H1 (cell line): Measurements from ENCODE around the gene ZNF512B. TPM values are rescaled to one million over a fixed set of nuclear protein-coding genes. Genes with fewer than 3 reads are reported as not detected.

ENCODE experiments used
- CTCF ChIA-PET: fragments of 300-600 bp; sonication (Branson Sonifier 250); formaldehyde crosslinking; loops from one replicate; lab custom pipeline; 2021; ENCODE audit not compliant: partially characterized antibody; lab: Charles Lee
- POLR2A ChIA-PET: fragments of 300-600 bp; sonication (Branson Sonifier 250); formaldehyde crosslinking; loops from one replicate; lab custom pipeline; 2021; ENCODE audit warnings: inconsistent platforms; ENCODE audit not compliant: partially characterized antibody; lab: Charles Lee
- DNase-seq, 2 experiments: peaks; one replicate each; pipeline versions ENCODE4 v3.0.0 to v3.0.0-alpha.2; 2010 to 2022; ENCODE audit warnings: low spot score in 2 of 2, low read depth in 1 of 2, mixed read lengths in 1 of 2
- FAIRE-seq: peaks from 2 replicates; lab custom pipeline; 2011; peaks lifted over from hg19 to GRCh38; lab: Jason Lieb, UNC
- H2AFZ ChIP-seq: 2 replicates; pipeline ENCODE4 v1.8.1; 2012; ENCODE audit warnings: low read length, inconsistent platforms
- H2AK5ac ChIP-seq: 2 replicates; pipeline ENCODE4 v1.6.1; 2013; ENCODE audit warnings: low read depth, low read length
- H2BK120ac ChIP-seq: replicated peaks from 2 replicates; pipeline ENCODE3; 2013; ENCODE audit warnings: low read depth, low read length, inconsistent platforms
- H2BK12ac ChIP-seq: 2 replicates; pipeline ENCODE4 v1.6.1; 2013; ENCODE audit warnings: low read depth, low read length
- H2BK15ac ChIP-seq: 2 replicates; pipeline ENCODE4 v1.6.1; 2013; ENCODE audit warnings: low read length
- H2BK20ac ChIP-seq: 2 replicates; pipeline ENCODE4 v1.6.1; 2013; ENCODE audit warnings: low read length
- H2BK5ac ChIP-seq: 2 replicates; pipeline ENCODE4 v1.6.1; 2013; ENCODE audit warnings: low read depth, low read length
- H3K14ac ChIP-seq: 2 replicates; pipeline ENCODE4 v1.6.1; 2013; ENCODE audit warnings: inconsistent platforms; ENCODE audit not compliant: insufficient read length
- H3K18ac ChIP-seq: 2 replicates; pipeline ENCODE4 v1.6.1; 2013; ENCODE audit warnings: low read length; ENCODE audit errors: extremely low read depth
- H3K23ac ChIP-seq: 2 replicates; pipeline ENCODE4 v1.6.1; 2013; ENCODE audit warnings: inconsistent platforms; ENCODE audit not compliant: insufficient read length
- H3K23me2 ChIP-seq: 2 replicates; pipeline ENCODE4 v1.6.1; 2013; ENCODE audit warnings: low read depth, low read length
- H3K27ac ChIP-seq: 2 replicates; pipeline ENCODE4 v1.6.1; 2011; ENCODE audit warnings: low read depth, low read length, inconsistent platforms
- H3K27me3 ChIP-seq, 4 experiments: replicated peaks in 1 of 4; 1 replicate in 1 of 4; 2 replicates in 3 of 4; pipeline versions ENCODE4 v1.6.1 to v1.8.1; 2011 to 2013; ENCODE audit warnings: low read length in 3 of 4, mild to moderate bottlenecking in 3 of 4, inconsistent platforms in 2 of 4, mixed read lengths in 2 of 4, moderate library complexity in 1 of 4; ENCODE audit not compliant: control insufficient read depth in 3 of 4, insufficient read depth in 3 of 4; ENCODE audit errors: extremely low read depth in 1 of 4
- H3K36me3 ChIP-seq, 4 experiments: 2 replicates each; pipeline versions ENCODE4 v1.6.1 to v1.8.1; 2011 to 2013; ENCODE audit warnings: mild to moderate bottlenecking in 4 of 4, low read length in 3 of 4, moderate library complexity in 2 of 4, control low read depth in 1 of 4, inconsistent platforms in 1 of 4; ENCODE audit not compliant: insufficient read depth in 4 of 4, control insufficient read depth in 2 of 4
- H3K4ac ChIP-seq: replicated peaks from 2 replicates; pipeline ENCODE3; 2013; ENCODE audit warnings: low read length, low read depth, mixed read lengths, inconsistent platforms; ENCODE audit not compliant: insufficient read length
- H3K4me1 ChIP-seq, 4 experiments: replicated peaks in 1 of 4; 1 replicate in 1 of 4; 2 replicates in 3 of 4; pipeline versions ENCODE4 v1.6.1 to v1.8.1; 2011 to 2013; ENCODE audit warnings: low read length in 3 of 4, inconsistent platforms in 2 of 4, mixed read lengths in 1 of 4; ENCODE audit not compliant: insufficient read depth in 4 of 4, control insufficient read depth in 3 of 4
- H3K4me2 ChIP-seq, 2 experiments: 2 replicates each; pipeline versions ENCODE4 v1.6.1 to v1.8.1; 2011 to 2013; ENCODE audit warnings: low read depth in 2 of 2, low read length in 2 of 2, control low read depth in 1 of 2, inconsistent platforms in 1 of 2, mild to moderate bottlenecking in 1 of 2; ENCODE audit not compliant: insufficient read depth in 1 of 2
- H3K4me3 ChIP-seq, 4 experiments: fragments of 200-600, 300-600 bp in 1 of 4; sonication (generic), shearing (Covaris generic), sonication (Bioruptor Twin) in 1 of 4; 2 replicates each; pipeline versions ENCODE4 v1.5.1 to v1.8.1; 2011 to 2016; ENCODE audit warnings: low read length in 4 of 4, low read depth in 3 of 4, control low read depth in 2 of 4, inconsistent platforms in 2 of 4, mild to moderate bottlenecking in 2 of 4, mixed read lengths in 1 of 4, moderate library complexity in 1 of 4; ENCODE audit not compliant: insufficient read depth in 2 of 4; ENCODE audit errors: extremely low read depth in 1 of 4
- H3K56ac ChIP-seq: replicated peaks from 2 replicates; pipeline ENCODE3; 2013; ENCODE audit warnings: low read depth, mild to moderate bottlenecking, mixed read lengths, low read length, inconsistent platforms; ENCODE audit not compliant: insufficient read length
- H3K79me1 ChIP-seq: 2 replicates; pipeline ENCODE4 v1.6.1; 2013; ENCODE audit warnings: low read depth, low read length, control low read depth
- H3K79me2 ChIP-seq, 2 experiments: 2 replicates each; pipeline versions ENCODE4 v1.6.1 to v1.8.1; 2012 to 2013; ENCODE audit warnings: low read length in 2 of 2, mild to moderate bottlenecking in 2 of 2, inconsistent platforms in 1 of 2; ENCODE audit not compliant: insufficient read depth in 2 of 2, control insufficient read depth in 1 of 2
- H3K9ac ChIP-seq, 4 experiments: replicated peaks in 1 of 4; 1 replicate in 1 of 4; 2 replicates in 3 of 4; pipeline versions ENCODE4 v1.6.1 to v1.8.1; 2011 to 2013; ENCODE audit warnings: low read depth in 3 of 4, low read length in 3 of 4, control low read depth in 2 of 4, mild to moderate bottlenecking in 2 of 4, moderate library complexity in 2 of 4, inconsistent platforms in 1 of 4; ENCODE audit errors: extremely low read depth in 1 of 4
- H3K9me3 ChIP-seq, 2 experiments: 2 replicates each; pipeline versions ENCODE4 v1.6.1 to v1.8.1; 2012 to 2013; ENCODE audit warnings: mild to moderate bottlenecking in 2 of 2, moderate library complexity in 2 of 2, control low read depth in 1 of 2, inconsistent platforms in 1 of 2, low read depth in 1 of 2, low read length in 1 of 2, mixed read lengths in 1 of 2; ENCODE audit not compliant: insufficient read depth in 2 of 2
- H4K20me1 ChIP-seq, 2 experiments: replicated peaks in 1 of 2; 2 replicates each; pipeline versions ENCODE3 to v1.8.1; 2011 to 2013; ENCODE audit warnings: inconsistent platforms in 2 of 2, low read length in 2 of 2, mild to moderate bottlenecking in 1 of 2; ENCODE audit not compliant: insufficient read depth in 2 of 2, control insufficient read depth in 1 of 2
- H4K5ac ChIP-seq: 2 replicates; pipeline ENCODE4 v1.6.1; 2013; ENCODE audit warnings: low read length, low read depth, mixed read lengths, inconsistent platforms; ENCODE audit not compliant: insufficient read length
- H4K8ac ChIP-seq: 2 replicates; pipeline ENCODE4 v1.8.0; 2013; ENCODE audit warnings: mild to moderate bottlenecking, moderate library complexity, low read length, inconsistent platforms; ENCODE audit not compliant: insufficient read depth; ENCODE audit errors: extremely low read depth
- H4K91ac ChIP-seq: replicated peaks from 2 replicates; pipeline ENCODE3; 2013; ENCODE audit warnings: low read length, mixed read lengths, inconsistent platforms; ENCODE audit not compliant: insufficient read length
- BACH1 ChIP-seq: IDR thresholded peaks from 2 replicates; pipeline ENCODE4 v1.6.1; 2012; ENCODE audit warnings: low read length, improper control_type of control experiment
- CHD2 ChIP-seq: IDR thresholded peaks from 2 replicates; pipeline ENCODE4 v1.6.1; 2012; ENCODE audit warnings: low read length, improper control_type of control experiment
- CREB1 ChIP-seq: IDR thresholded peaks from 2 replicates; pipeline ENCODE4 v1.6.1; 2012; ENCODE audit warnings: inconsistent platforms
- EZH2 ChIP-seq: fragments of 200-600 bp; sonication (generic); IDR thresholded peaks from 2 replicates; pipeline ENCODE4 v1.7.1; 2012; ENCODE audit warnings: low read depth, mild to moderate bottlenecking, moderate library complexity, low read length, inconsistent platforms; ENCODE audit not compliant: severe bottlenecking
- HDAC2 ChIP-seq, 2 experiments: fragments of 300-600 bp in 1 of 2; sonication (generic) in 1 of 2; IDR thresholded peaks; 2 replicates each; pipeline ENCODE4 v1.6.1; 2011 to 2012; ENCODE audit warnings: low read depth in 2 of 2, low read length in 2 of 2, mild to moderate bottlenecking in 2 of 2, moderate library complexity in 2 of 2, borderline replicate concordance in 1 of 2, inconsistent platforms in 1 of 2
- KDM1A ChIP-seq: fragments of 200-600, 300-600 bp; sonication (generic); IDR thresholded peaks from 2 replicates; pipeline ENCODE4 v1.7.1; 2016; ENCODE audit warnings: mild to moderate bottlenecking, low read length, borderline replicate concordance
- MAFK ChIP-seq: IDR thresholded peaks from 2 replicates; pipeline ENCODE4 v1.6.1; 2012; ENCODE audit warnings: low read depth, mild to moderate bottlenecking, improper control_type of control experiment, low read length
- NRF1 ChIP-seq: IDR thresholded peaks from 2 replicates; pipeline ENCODE4 v1.6.1; 2011; ENCODE audit warnings: mild to moderate bottlenecking, low read depth, low read length, improper control_type of control experiment
- SIX5 ChIP-seq: IDR thresholded peaks from 2 replicates; pipeline ENCODE4 v1.6.1; 2011; ENCODE audit warnings: mild to moderate bottlenecking, low read depth, low read length
- SP2 ChIP-seq: IDR thresholded peaks from 2 replicates; pipeline ENCODE4 v1.6.1; 2012; ENCODE audit warnings: mild to moderate bottlenecking, low read length, inconsistent platforms
- SP4 ChIP-seq: IDR thresholded peaks from 2 replicates; pipeline ENCODE4 v1.6.1; 2012; ENCODE audit warnings: low read length, inconsistent platforms
- TCF12 ChIP-seq: IDR thresholded peaks from 2 replicates; pipeline ENCODE4 v1.6.1; 2011; ENCODE audit warnings: low read depth, mild to moderate bottlenecking, low read length
- TEAD4 ChIP-seq: IDR thresholded peaks from 2 replicates; pipeline ENCODE4 v1.6.1; 2012; ENCODE audit warnings: low read depth, low read length, inconsistent platforms, mixed read lengths
- YY1 ChIP-seq: IDR thresholded peaks from 2 replicates; pipeline ENCODE4 v1.6.1; 2011; ENCODE audit warnings: low read depth, mild to moderate bottlenecking, low read length
- WGBS, 2 experiments: shearing (Covaris generic) in 1 of 2; methylation state at CpG; one replicate each; pipeline versions ENCODE4 v1.1.6 to v1.1.7; 2013 to 2015; ENCODE audit warnings: low lambda C conversion rate in 2 of 2, mixed read lengths in 2 of 2, inconsistent platforms in 1 of 2, low coverage in 1 of 2, missing lambda C conversion rate in 1 of 2; ENCODE audit not compliant: insufficient replicate concordance in 2 of 2, insufficient coverage in 1 of 2, insufficient read length in 1 of 2; ENCODE audit errors: extremely low coverage in 1 of 2, missing lambda C conversion rate in 1 of 2; 5-methylcytosine and 5-hydroxymethylcytosine counted together
- polyA plus RNA-seq, 7 experiments: library from polyadenylated mRNA; depleted of rRNA in 3 of 7; stranded (reverse) in 5 of 7; unstranded in 2 of 7; fragments of >200 nt in 5 of 7; fragments of 200-250 nt in 2 of 7; gene quantifications; 1 replicate in 5 of 7; 2 replicates in 1 of 7; 4 replicates in 1 of 7; pipeline versions ENCODE4 v1.2.1 to v1.2.3, GENCODE V29; 2011 to 2013; ENCODE audit warnings: missing spikeins in 2 of 7, mixed read lengths in 2 of 7
- total RNA-seq: library from RNA; stranded (reverse); fragmentation: NEBNext Ultra II Directional; extraction: Animal tissue kit (Norgen Biotek cat#: 25700); gene quantifications from 2 replicates; pipeline ENCODE4 v1.2.1, GENCODE V29; 2021
- TF ChIP-seq, protein P1 (sequence below): IDR thresholded peaks from 2 replicates; pipeline ENCODE4 v1.6.1; 2011; ENCODE audit warnings: low read depth, mild to moderate bottlenecking, low read length; ENCODE audit not compliant: insufficient read depth

Gene ZNF512B
- total and polyA plus RNA-seq, 2 of the 8 experiments (the other 6 are each of a cell fraction or from before 2014, with no cell fraction given): 7.3 to 26.6 TPM

DNA sequence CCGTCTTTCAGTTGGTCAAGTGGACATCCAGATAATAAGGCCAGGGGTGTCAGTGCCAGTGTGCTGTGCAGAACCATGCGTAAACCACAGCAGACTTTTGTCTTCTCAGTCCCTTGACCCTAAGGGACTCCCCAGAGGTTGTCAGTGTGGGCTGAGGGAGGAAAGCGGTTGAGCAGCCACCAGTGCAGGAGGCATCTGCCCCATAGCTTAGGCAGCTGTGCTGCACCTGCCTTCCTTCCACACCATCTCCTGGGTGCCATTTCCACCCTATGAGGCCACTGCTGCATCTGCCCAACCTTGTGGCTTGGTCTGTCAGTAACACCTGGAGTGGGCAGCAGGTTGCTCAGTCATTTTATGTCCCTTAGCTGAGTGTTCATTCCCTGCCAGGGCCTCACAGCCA is 37.2 kb upstream of the ZNF512B start:
- DNase-seq (no peak), FAIRE-seq (no peak)
- no peak for TF ChIP-seq SP4
- TF ChIP-seq CREB1: no peak
- no peak for TF ChIP-seq SP2
- TF ChIP-seq HDAC2 (IDR thresholded peaks at IDR 0.05; ENCODE audit: borderline replicate concordance in 1 of 2, low read depth in 2 of 2, low read length in 2 of 2): no peak
- TF ChIP-seq CHD2: no peak
- no peak for TF ChIP-seq EZH2
- TF ChIP-seq BACH1: no peak
- TF ChIP-seq KDM1A: no peak
- TF ChIP-seq SIX5: no peak
- no peak for TF ChIP-seq TCF12
- TF ChIP-seq, protein P1, sequence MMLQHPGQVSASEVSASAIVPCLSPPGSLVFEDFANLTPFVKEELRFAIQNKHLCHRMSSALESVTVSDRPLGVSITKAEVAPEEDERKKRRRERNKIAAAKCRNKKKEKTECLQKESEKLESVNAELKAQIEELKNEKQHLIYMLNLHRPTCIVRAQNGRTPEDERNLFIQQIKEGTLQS: no peak
- no peak for TF ChIP-seq NRF1
- no peak for TF ChIP-seq TEAD4
- no peak for TF ChIP-seq YY1
- no peak for TF ChIP-seq MAFK
- no peak overlapping the region for H3K4me2 ChIP-seq
- no peak overlapping the region for H3K56ac ChIP-seq
- H4K91ac ChIP-seq: no peak overlapping the region
- H3K4me1 ChIP-seq: no peaks in the 10 kb centered on the region
- ChIA-PET POLR2A (no interaction called here), CTCF (interaction anchor here (0.6 to 2.0 kb wide), 6 partner anchors 12 to 140 kb away, joined by 3 to 6 read pairs (median 4); no protein-coding TSS in a partner anchor)
- no peak overlapping the region for H2BK120ac ChIP-seq
- H4K5ac ChIP-seq: no peak overlapping the region
- peaks cover 0 to 5% of the 10 kb centered on the region in 2 experiments; a peak in 2 of 4 replicates for H3K79me2 ChIP-seq
- no peaks in the 10 kb centered on the region for H3K9me3 ChIP-seq
- 98% methylated on average over 3 of the region's 3 CpGs; no CpG with 5 or more reads in 1 of the 2 experiments for WGBS, 2 experiments
- no peak overlapping the region for H3K23ac ChIP-seq
- H2BK12ac ChIP-seq: no peak overlapping the region
- H3K18ac ChIP-seq: no peak overlapping the region
- H2BK20ac ChIP-seq: no peak overlapping the region
- H3K23me2 ChIP-seq: no peaks in the 10 kb centered on the region
- no peak overlapping the region for H2AK5ac ChIP-seq
- no peak overlapping the region for H2BK5ac ChIP-seq
- H2AFZ ChIP-seq: no peak overlapping the region
- no peak overlapping the region for H3K14ac ChIP-seq
- H3K79me1 ChIP-seq: peaks cover 7% of the 10 kb centered on the region
- no peak overlapping the region for H3K9ac ChIP-seq
- no peak overlapping the region for H4K8ac ChIP-seq
- H3K27ac ChIP-seq: no peak overlapping the region
- H3K36me3 ChIP-seq: peaks cover 10 to 51% (median 25%) of the 10 kb centered on the region in 4 experiments; a peak in 7 of 8 replicates
- no peak overlapping the region for H3K4me3 ChIP-seq
- no peaks in the 10 kb centered on the region for H3K27me3 ChIP-seq
- peaks cover 10 to 11% of the 10 kb centered on the region in 2 experiments for H4K20me1 ChIP-seq
- no peak overlapping the region for H2BK15ac ChIP-seq
- H3K4ac ChIP-seq: no peak overlapping the region
